Left renal pelvis (tissue), 4 donors: ENCODE measurements around the gene ZC3HAV1L. TPM values are rescaled to one million over a fixed set of nuclear protein-coding genes. Genes with fewer than 3 reads are reported as not detected.

Experiments
- polyA plus RNA-seq, 4 donors: library from polyadenylated mRNA; unstranded; fragments of 120-200 nt; gene quantifications; one replicate each; pipeline ENCODE4 v1.2.1, GENCODE V29; 2013; ENCODE audit not compliant: insufficient read length in 4 of 4

Gene ZC3HAV1L
- polyA plus RNA-seq, 4 donors, result 19.6 to 24.9 (median 21.4) TPM

Other genes starting within 250 kb of the ZC3HAV1L start
- gene TMEM213, start 238.0 kb downstream of the ZC3HAV1L start, polyA plus RNA-seq, result 10 to 100 TPM in 3 of 4 donors, under 1 TPM in 1; 0.60 to 45.7 (median 40.5) TPM
- 10 to 100 TPM in 3 of 4 donors, 1 to 10 TPM in 1; 2.0 to 77.0 (median 67.3) TPM for gene ATP6V0A4, start 237.8 kb downstream of the ZC3HAV1L start, polyA plus RNA-seq
- 10 to 100 TPM; 12.4 to 14.4 (median 13.3) TPM for gene KIAA1549, start 54.7 kb downstream of the ZC3HAV1L start, polyA plus RNA-seq
- 10 to 100 TPM; 19.5 to 22.7 (median 20.8) TPM for gene ZC3HAV1, start 73.7 kb upstream of the ZC3HAV1L start, polyA plus RNA-seq
- gene UBN2, start 195.2 kb upstream of the ZC3HAV1L start, polyA plus RNA-seq, result 10 to 100 TPM; 11.6 to 22.9 (median 14.2) TPM